GM23338 (cell line): ENCODE results near the gene MYO1E. TPM values are rescaled to one million over a fixed set of nuclear protein-coding genes. Genes with fewer than 3 reads are reported as not detected.

ENCODE experiments used
- ATAC-seq: fragments of 200-7000 bp; cut with Tn5 transposase; 3 replicates; pipeline ENCODE4 v1.9.1; 2020
- DNase-seq: peaks from one replicate; pipeline ENCODE4 v3.0.0-alpha.2; 2015; ENCODE audit warnings: low spot score
- H2AFZ ChIP-seq: fragments of 200-600 bp; sonication (generic); 2 replicates; pipeline ENCODE4 v1.8.0; 2016; ENCODE audit warnings: antibody characterized with exemption, mild to moderate bottlenecking, moderate library complexity
- H3F3A ChIP-seq: fragments of 200-600 bp; sonication (generic); replicated peaks from 2 replicates; pipeline ENCODE4 v1.8.0; 2017; ENCODE audit warnings: antibody characterized with exemption, mixed run types, low read depth
- H3K27ac ChIP-seq: fragments of 200-600 bp; sonication (generic); 2 replicates; pipeline ENCODE4 v1.6.1; 2016; ENCODE audit warnings: low read depth
- H3K27me3 ChIP-seq: fragments of 200-600 bp; sonication (generic); 2 replicates; pipeline ENCODE4 v1.8.0; 2016; ENCODE audit warnings: mild to moderate bottlenecking, mixed run types, moderate library complexity; ENCODE audit not compliant: insufficient read depth
- H3K36me3 ChIP-seq: fragments of 200-600 bp; sonication (generic); 2 replicates; pipeline ENCODE4 v1.8.0; 2016; ENCODE audit warnings: mild to moderate bottlenecking; ENCODE audit not compliant: insufficient read depth
- H3K4me1 ChIP-seq: fragments of 200-600 bp; sonication (generic); 2 replicates; pipeline ENCODE4 v1.8.0; 2016; ENCODE audit warnings: mild to moderate bottlenecking, moderate library complexity; ENCODE audit not compliant: insufficient read depth
- H3K4me2 ChIP-seq: fragments of 200-600 bp; sonication (generic); 2 replicates; pipeline ENCODE4 v1.7.1; 2017; ENCODE audit warnings: mixed run types
- H3K4me3 ChIP-seq: fragments of 200-600 bp; sonication (generic); 2 replicates; pipeline ENCODE4 v1.6.1; 2016; ENCODE audit warnings: mixed run types
- H3K79me2 ChIP-seq: fragments of 200-600 bp; sonication (generic); replicated peaks from 2 replicates; pipeline ENCODE4 v1.8.0; 2017; ENCODE audit warnings: mild to moderate bottlenecking; ENCODE audit not compliant: insufficient read depth
- H3K9me2 ChIP-seq: fragments of 200-600 bp; sonication (generic); 2 replicates; pipeline ENCODE4 v1.8.0; 2017; ENCODE audit not compliant: insufficient read depth
- H4K20me1 ChIP-seq: fragments of 200-600 bp; sonication (generic); replicated peaks from 2 replicates; pipeline ENCODE4 v1.8.0; 2017; ENCODE audit warnings: mild to moderate bottlenecking; ENCODE audit not compliant: insufficient read depth
- H3K27ac Mint-ChIP-seq: 2 replicates; pipeline ENCODE4 v1.8.0; 2020; ENCODE audit warnings: inconsistent platforms, mild to moderate bottlenecking, moderate library complexity, mixed read lengths
- H3K27me3 Mint-ChIP-seq: 3 replicates; pipeline ENCODE4 v1.8.0; 2022; ENCODE audit warnings: low read depth, mild to moderate bottlenecking, moderate library complexity, mixed read lengths, inconsistent platforms; ENCODE audit not compliant: insufficient read depth, poor library complexity
- H3K36me3 Mint-ChIP-seq: 3 replicates; pipeline ENCODE4 v1.8.0; 2021; ENCODE audit warnings: low read depth, mild to moderate bottlenecking, inconsistent platforms, moderate library complexity, mixed read lengths
- H3K4me1 Mint-ChIP-seq: 3 replicates; pipeline ENCODE4 v1.8.0; 2020; ENCODE audit warnings: mild to moderate bottlenecking, inconsistent platforms, mixed read lengths
- H3K4me3 Mint-ChIP-seq: 3 replicates; pipeline ENCODE4 v1.8.0; 2021; ENCODE audit warnings: moderate library complexity, mild to moderate bottlenecking, inconsistent platforms, mixed read lengths
- H3K9me3 Mint-ChIP-seq: 3 replicates; pipeline ENCODE4 v1.8.0; 2020; ENCODE audit warnings: moderate library complexity, mild to moderate bottlenecking, inconsistent platforms, mixed read lengths
- JUNB ChIP-seq: IDR thresholded peaks from one replicate; pipeline ENCODE4 v1.6.1; 2016; ENCODE audit warnings: antibody characterized with exemption; ENCODE audit not compliant: unreplicated experiment
- REST ChIP-seq: IDR thresholded peaks from one replicate; pipeline ENCODE4 v1.6.1; 2018; ENCODE audit warnings: antibody characterized with exemption; ENCODE audit not compliant: unreplicated experiment
- ZNF114 ChIP-seq: fragments of 250-450 bp; sonication (Bioruptor Pico); IDR thresholded peaks from 2 replicates; pipeline ENCODE4 v1.5.0; 2020; ENCODE audit warnings: mild to moderate bottlenecking, moderate library complexity
- polyA plus RNA-seq: library from polyadenylated mRNA; unstranded; fragments of >200 nt; fragmentation: Nextera tagmentation; extraction: Ambion mirVana; gene quantifications from 2 replicates; pipeline ENCODE4 v1.2.1, GENCODE V29; 2016
- total RNA-seq: library from RNA; depleted of rRNA; stranded (reverse); fragments of >200 nt; shearing (Covaris generic); gene quantifications from 2 replicates; pipeline ENCODE4 v1.2.3, GENCODE V29; 2014
- TF ChIP-seq, protein P1 (sequence below): IDR thresholded peaks from 2 replicates; pipeline ENCODE4 v1.6.1; 2016; ENCODE audit warnings: antibody characterized with exemption
- TF ChIP-seq, protein P2 (sequence below): fragments of 250-450 bp; sonication (Bioruptor Pico); IDR thresholded peaks from 2 replicates; pipeline ENCODE4 v1.5.0; 2020; ENCODE audit warnings: mild to moderate bottlenecking, moderate library complexity
- TF ChIP-seq, protein P3 (sequence below), 2 experiments: fragments of 200-600 bp in 1 of 2; sonication (generic) in 1 of 2; conservative IDR thresholded peaks; 2 replicates each; pipeline versions ENCODE4 v1.5.1 to v1.6.1; 2016 to 2017; ENCODE audit warnings: antibody characterized with exemption in 2 of 2, low read depth in 2 of 2, mild to moderate bottlenecking in 2 of 2, moderate library complexity in 1 of 2

The MYO1E gene
- total and polyA plus RNA-seq, 2 experiments from 2014 or later = 68.3 to 131 TPM

- Histone ChIP-seq H3K9me2 (no peaks in the 10 kb centered on the region), H3K4me3 (no peak overlapping the region), H3K27ac (no peak overlapping the region), H3K36me3 (no peaks in the 10 kb centered on the region), H3K27me3 (no peaks in the 10 kb centered on the region), H4K20me1 (no peaks in the 10 kb centered on the region; the same call in none of the 2 replicates), H3F3A (no peaks in the 10 kb centered on the region), H2AFZ (no peak overlapping the region), H3K4me2 (no peak overlapping the region), H3K4me1 (peaks cover 27% of the 10 kb centered on the region; the same call in 1 of the 2 replicates), H3K79me2 (peaks cover 82% of the 10 kb centered on the region)
- Mint-ChIP-seq H3K27me3 (peaks cover 4% of the 10 kb centered on the region), H3K27ac (no peak overlapping the region), H3K4me3 (no peak overlapping the region), H3K9me3 (peaks cover 2% of the 10 kb centered on the region; the same call in 1 of the 3 replicates), H3K36me3 (no peaks in the 10 kb centered on the region; the same call in 2 of the 3 replicates), H3K4me1 (peaks cover 36% of the 10 kb centered on the region; the same call in 2 of the 3 replicates)
- ATAC-seq = no peak
- TF ChIP-seq, protein P1, sequence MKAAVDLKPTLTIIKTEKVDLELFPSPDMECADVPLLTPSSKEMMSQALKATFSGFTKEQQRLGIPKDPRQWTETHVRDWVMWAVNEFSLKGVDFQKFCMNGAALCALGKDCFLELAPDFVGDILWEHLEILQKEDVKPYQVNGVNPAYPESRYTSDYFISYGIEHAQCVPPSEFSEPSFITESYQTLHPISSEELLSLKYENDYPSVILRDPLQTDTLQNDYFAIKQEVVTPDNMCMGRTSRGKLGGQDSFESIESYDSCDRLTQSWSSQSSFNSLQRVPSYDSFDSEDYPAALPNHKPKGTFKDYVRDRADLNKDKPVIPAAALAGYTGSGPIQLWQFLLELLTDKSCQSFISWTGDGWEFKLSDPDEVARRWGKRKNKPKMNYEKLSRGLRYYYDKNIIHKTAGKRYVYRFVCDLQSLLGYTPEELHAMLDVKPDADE = no peak
- TF ChIP-seq, protein P2, sequence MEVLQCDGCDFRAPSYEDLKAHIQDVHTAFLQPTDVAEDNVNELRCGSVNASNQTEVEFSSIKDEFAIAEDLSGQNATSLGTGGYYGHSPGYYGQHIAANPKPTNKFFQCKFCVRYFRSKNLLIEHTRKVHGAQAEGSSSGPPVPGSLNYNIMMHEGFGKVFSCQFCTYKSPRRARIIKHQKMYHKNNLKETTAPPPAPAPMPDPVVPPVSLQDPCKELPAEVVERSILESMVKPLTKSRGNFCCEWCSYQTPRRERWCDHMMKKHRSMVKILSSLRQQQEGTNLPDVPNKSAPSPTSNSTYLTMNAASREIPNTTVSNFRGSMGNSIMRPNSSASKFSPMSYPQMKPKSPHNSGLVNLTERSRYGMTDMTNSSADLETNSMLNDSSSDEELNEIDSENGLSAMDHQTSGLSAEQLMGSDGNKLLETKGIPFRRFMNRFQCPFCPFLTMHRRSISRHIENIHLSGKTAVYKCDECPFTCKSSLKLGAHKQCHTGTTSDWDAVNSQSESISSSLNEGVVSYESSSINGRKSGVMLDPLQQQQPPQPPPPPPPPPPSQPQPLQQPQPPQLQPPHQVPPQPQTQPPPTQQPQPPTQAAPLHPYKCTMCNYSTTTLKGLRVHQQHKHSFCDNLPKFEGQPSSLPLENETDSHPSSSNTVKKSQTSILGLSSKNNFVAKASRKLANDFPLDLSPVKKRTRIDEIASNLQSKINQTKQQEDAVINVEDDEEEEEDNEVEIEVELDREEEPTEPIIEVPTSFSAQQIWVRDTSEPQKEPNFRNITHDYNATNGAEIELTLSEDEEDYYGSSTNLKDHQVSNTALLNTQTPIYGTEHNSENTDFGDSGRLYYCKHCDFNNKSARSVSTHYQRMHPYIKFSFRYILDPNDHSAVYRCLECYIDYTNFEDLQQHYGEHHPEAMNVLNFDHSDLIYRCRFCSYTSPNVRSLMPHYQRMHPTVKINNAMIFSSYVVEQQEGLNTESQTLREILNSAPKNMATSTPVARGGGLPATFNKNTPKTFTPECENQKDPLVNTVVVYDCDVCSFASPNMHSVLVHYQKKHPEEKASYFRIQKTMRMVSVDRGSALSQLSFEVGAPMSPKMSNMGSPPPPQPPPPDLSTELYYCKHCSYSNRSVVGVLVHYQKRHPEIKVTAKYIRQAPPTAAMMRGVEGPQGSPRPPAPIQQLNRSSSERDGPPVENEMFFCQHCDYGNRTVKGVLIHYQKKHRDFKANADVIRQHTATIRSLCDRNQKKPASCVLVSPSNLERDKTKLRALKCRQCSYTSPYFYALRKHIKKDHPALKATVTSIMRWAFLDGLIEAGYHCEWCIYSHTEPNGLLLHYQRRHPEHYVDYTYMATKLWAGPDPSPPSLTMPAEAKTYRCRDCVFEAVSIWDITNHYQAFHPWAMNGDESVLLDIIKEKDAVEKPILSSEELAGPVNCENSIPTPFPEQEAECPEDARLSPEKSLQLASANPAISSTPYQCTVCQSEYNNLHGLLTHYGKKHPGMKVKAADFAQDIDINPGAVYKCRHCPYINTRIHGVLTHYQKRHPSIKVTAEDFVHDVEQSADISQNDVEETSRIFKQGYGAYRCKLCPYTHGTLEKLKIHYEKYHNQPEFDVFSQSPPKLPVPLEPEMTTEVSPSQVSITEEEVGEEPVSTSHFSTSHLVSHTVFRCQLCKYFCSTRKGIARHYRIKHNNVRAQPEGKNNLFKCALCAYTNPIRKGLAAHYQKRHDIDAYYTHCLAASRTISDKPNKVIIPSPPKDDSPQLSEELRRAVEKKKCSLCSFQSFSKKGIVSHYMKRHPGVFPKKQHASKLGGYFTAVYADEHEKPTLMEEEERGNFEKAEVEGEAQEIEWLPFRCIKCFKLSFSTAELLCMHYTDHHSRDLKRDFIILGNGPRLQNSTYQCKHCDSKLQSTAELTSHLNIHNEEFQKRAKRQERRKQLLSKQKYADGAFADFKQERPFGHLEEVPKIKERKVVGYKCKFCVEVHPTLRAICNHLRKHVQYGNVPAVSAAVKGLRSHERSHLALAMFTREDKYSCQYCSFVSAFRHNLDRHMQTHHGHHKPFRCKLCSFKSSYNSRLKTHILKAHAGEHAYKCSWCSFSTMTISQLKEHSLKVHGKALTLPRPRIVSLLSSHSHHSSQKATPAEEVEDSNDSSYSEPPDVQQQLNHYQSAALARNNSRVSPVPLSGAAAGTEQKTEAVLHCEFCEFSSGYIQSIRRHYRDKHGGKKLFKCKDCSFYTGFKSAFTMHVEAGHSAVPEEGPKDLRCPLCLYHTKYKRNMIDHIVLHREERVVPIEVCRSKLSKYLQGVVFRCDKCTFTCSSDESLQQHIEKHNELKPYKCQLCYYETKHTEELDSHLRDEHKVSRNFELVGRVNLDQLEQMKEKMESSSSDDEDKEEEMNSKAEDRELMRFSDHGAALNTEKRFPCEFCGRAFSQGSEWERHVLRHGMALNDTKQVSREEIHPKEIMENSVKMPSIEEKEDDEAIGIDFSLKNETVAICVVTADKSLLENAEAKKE (CRISPR knock-in tag) = no peak
- TF ChIP-seq, protein P3, sequence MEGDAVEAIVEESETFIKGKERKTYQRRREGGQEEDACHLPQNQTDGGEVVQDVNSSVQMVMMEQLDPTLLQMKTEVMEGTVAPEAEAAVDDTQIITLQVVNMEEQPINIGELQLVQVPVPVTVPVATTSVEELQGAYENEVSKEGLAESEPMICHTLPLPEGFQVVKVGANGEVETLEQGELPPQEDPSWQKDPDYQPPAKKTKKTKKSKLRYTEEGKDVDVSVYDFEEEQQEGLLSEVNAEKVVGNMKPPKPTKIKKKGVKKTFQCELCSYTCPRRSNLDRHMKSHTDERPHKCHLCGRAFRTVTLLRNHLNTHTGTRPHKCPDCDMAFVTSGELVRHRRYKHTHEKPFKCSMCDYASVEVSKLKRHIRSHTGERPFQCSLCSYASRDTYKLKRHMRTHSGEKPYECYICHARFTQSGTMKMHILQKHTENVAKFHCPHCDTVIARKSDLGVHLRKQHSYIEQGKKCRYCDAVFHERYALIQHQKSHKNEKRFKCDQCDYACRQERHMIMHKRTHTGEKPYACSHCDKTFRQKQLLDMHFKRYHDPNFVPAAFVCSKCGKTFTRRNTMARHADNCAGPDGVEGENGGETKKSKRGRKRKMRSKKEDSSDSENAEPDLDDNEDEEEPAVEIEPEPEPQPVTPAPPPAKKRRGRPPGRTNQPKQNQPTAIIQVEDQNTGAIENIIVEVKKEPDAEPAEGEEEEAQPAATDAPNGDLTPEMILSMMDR (conservative IDR thresholded peaks at IDR 0.05; ENCODE audit: low read depth in 2 of 2) = no peak
- no peak for TF ChIP-seq REST
- TF ChIP-seq JUNB = no peak
- no peak for TF ChIP-seq ZNF114 (CRISPR knock-in tag)
- no peak for DNase-seq
Measured at GRCh38 chr15:59333401-59334075, 39.1 kb downstream of the MYO1E start.
